Gastrocnemius medialis (tissue), 4 donors: Measurements from ENCODE around the gene STOML3. TPM values are rescaled to one million over a fixed set of nuclear protein-coding genes. Genes with fewer than 3 reads are reported as not detected.

Experiments
- ATAC-seq, 2 donors: fragments of 150-250 bp; one replicate each; pipeline ENCODE4 v1.9.1; 2016
- DNase-seq, 2 donors: peaks; one replicate each; pipeline ENCODE4 v3.0.0-alpha.2; 2019
- H3K27ac ChIP-seq, 4 donors: fragments of 200-600 bp; sonication (generic); 1 replicate in 1 of 4; 2 replicates in 3 of 4; pipeline ENCODE4 v1.5.1; 2016 to 2018; ENCODE audit warnings: mild to moderate bottlenecking in 2 of 4, moderate library complexity in 1 of 4
- H3K27me3 ChIP-seq, 3 donors: fragments of 200-600 bp; sonication (generic) in 2 of 3; 1 replicate in 1 of 3; 2 replicates in 2 of 3; pipeline versions ENCODE4 v1.5.1 to v1.6.0; 2016 to 2019; ENCODE audit warnings: mild to moderate bottlenecking in 1 of 3, moderate library complexity in 1 of 3
- H3K36me3 ChIP-seq, 2 donors: fragments of 200-600 bp; sonication (generic) in 1 of 2; one replicate each; pipeline ENCODE4 v1.5.1; 2017 to 2018
- H3K4me1 ChIP-seq, 2 donors: fragments of 200-600 bp; sonication (generic) in 1 of 2; one replicate each; pipeline ENCODE4 v1.5.1; 2016 to 2017; ENCODE audit warnings: mild to moderate bottlenecking in 2 of 2
- H3K4me3 ChIP-seq, 4 donors: fragments of 200-600 bp; sonication (generic) in 3 of 4; 1 replicate in 1 of 4; 2 replicates in 3 of 4; pipeline ENCODE4 v1.5.1; 2016 to 2019; ENCODE audit warnings: mild to moderate bottlenecking in 2 of 4
- H3K9me3 ChIP-seq, 3 donors: fragments of 200-600 bp; sonication (generic) in 2 of 3; 1 replicate in 1 of 3; 2 replicates in 2 of 3; pipeline ENCODE4 v1.5.1; 2016 to 2019
- CTCF ChIP-seq, 5 experiments: fragments of 450-650 bp in 3 of 5; fragments of 200-600 bp in 2 of 5; sonication (generic) in 2 of 5; IDR thresholded peaks in 4 of 5; conservative IDR thresholded peaks in 1 of 5; 1 replicate in 4 of 5; 2 replicates in 1 of 5; pipeline ENCODE4 v1.5.1; 2016 to 2019; ENCODE audit warnings: antibody characterized with exemption in 5 of 5, mild to moderate bottlenecking in 3 of 5, moderate library complexity in 3 of 5
- POLR2A ChIP-seq, 2 donors: fragments of 450-650 bp; IDR thresholded peaks; one replicate each; pipeline ENCODE4 v1.6.1; 2017; ENCODE audit warnings: antibody characterized with exemption in 2 of 2, mild to moderate bottlenecking in 2 of 2, moderate library complexity in 2 of 2
- in situ Hi-C, 4 donors: fragments of 200-750 bp; cut with MboI; loops; one replicate each; pipeline versions ENCODE4 v1.15.0 to v1.8.0; 2017; ENCODE audit warnings: low sequenced_read_pairs in 4 of 4
- intact Hi-C: fragments of 100-400 bp; cut with DNase I; formaldehyde crosslinking; loops from one replicate; pipeline ENCODE4 v1.15.1; 2023; ENCODE audit warnings: low total_unique reads
- total RNA-seq, 4 donors: library from RNA; depleted of rRNA; stranded (reverse); fragments of >200 nt; gene quantifications; one replicate each; pipeline versions ENCODE4 v1.1.0 to v1.2.3, GENCODE V29; 2016

The STOML3 gene
- total RNA-seq, 4 donors from 2014 or later, result not detected

GRCh38 chr13:39034085-39034484 is 43.5 kb upstream of the STOML3 start:
- no peaks in the 10 kb centered on the region for H3K27me3 ChIP-seq
- no peak for DNase-seq
- ATAC-seq, result no peak
- TF ChIP-seq POLR2A (IDR thresholded peaks at IDR 0.05) (no peak), CTCF (IDR thresholded peaks at IDR 0.05 in 4 of 5, conservative IDR thresholded peaks at IDR 0.05 in 1 of 5) (no peak)
- H3K4me1 ChIP-seq, result peaks cover 32 to 46% of the 10 kb centered on the region in 2 donors
- in situ Hi-C loops (loop anchor here in 1 of 4 donors (25.0 kb wide), 1 partner anchor 578 kb away; the partner anchor contains the start of gene LHFPL6), intact Hi-C loops (loop anchor here (10.0 kb wide), 1 partner anchor 339 kb away; no protein-coding TSS in a partner anchor)
- no peak overlapping the region for H3K4me3 ChIP-seq
- H3K27ac ChIP-seq, result no peak overlapping the region
- no peaks in the 10 kb centered on the region for H3K36me3 ChIP-seq
- no peaks in the 10 kb centered on the region for H3K9me3 ChIP-seq

GRCh38 chr13:39032150-39032549 is 41.5 kb upstream of the STOML3 start:
- TF ChIP-seq CTCF (IDR thresholded peaks at IDR 0.05 in 4 of 5, conservative IDR thresholded peaks at IDR 0.05 in 1 of 5) (no peak), POLR2A (IDR thresholded peaks at IDR 0.05) (no peak)
- Histone ChIP-seq H3K27ac (no peak overlapping the region), H3K36me3 (peaks cover 0 to 16% of the 10 kb centered on the region in 2 donors), H3K4me1 (peaks cover 30 to 38% of the 10 kb centered on the region in 2 donors), H3K4me3 (no peak overlapping the region), H3K9me3 (no peaks in the 10 kb centered on the region), H3K27me3 (no peaks in the 10 kb centered on the region)
- DNase-seq (no peak), ATAC-seq (no peak)
- intact Hi-C loops (loop anchor here (10.0 kb wide), 1 partner anchor 337 kb away; no protein-coding TSS in a partner anchor), in situ Hi-C loops (loop anchor here in 1 of 4 donors (25.0 kb wide), 1 partner anchor 580 kb away; the partner anchor contains the start of gene LHFPL6)

- intact Hi-C loops, result no loop called here
- Histone ChIP-seq H3K27ac (peak overlapping the region in 1 of 4 donors; percentile 14), H3K36me3 (peaks cover 0 to 78% of the 10 kb centered on the region in 2 donors), H3K4me3 (no peak overlapping the region), H3K4me1 (no peaks in the 10 kb centered on the region), H3K9me3 (no peaks in the 10 kb centered on the region), H3K27me3 (no peaks in the 10 kb centered on the region)
- in situ Hi-C loops, result loop anchor here in 1 of 4 donors (25.0 kb wide), 1 partner anchor 587 kb away; the partner anchor contains the start of gene LHFPL6
- TF ChIP-seq POLR2A (IDR thresholded peaks at IDR 0.05) (no peak), CTCF (IDR thresholded peaks at IDR 0.05 in 4 of 5, conservative IDR thresholded peaks at IDR 0.05 in 1 of 5) (no peak)
- ATAC-seq, result peak in 1 of 2 donors; percentile 73
- DNase-seq, result peak in 1 of 2 donors; percentile 16
These were observed 34.8 kb upstream of the STOML3 start for GRCh38 chr13:39025433-39025839.

GRCh38 chr13:39023761-39024160 is 33.1 kb upstream of the STOML3 start:
- TF ChIP-seq POLR2A (IDR thresholded peaks at IDR 0.05) (no peak), CTCF (IDR thresholded peaks at IDR 0.05 in 4 of 5, conservative IDR thresholded peaks at IDR 0.05 in 1 of 5) (no peak)
- peaks cover 0 to 77% of the 10 kb centered on the region in 2 donors for H3K36me3 ChIP-seq
- in situ Hi-C loops, result no loop called here

More at GRCh38 chr13:39023761-39024160, 33.1 kb upstream of the STOML3 start:
- ATAC-seq, result no peak
- DNase-seq, result no peak
- Histone ChIP-seq H3K27ac (no peak overlapping the region), H3K4me3 (no peak overlapping the region), H3K9me3 (no peaks in the 10 kb centered on the region), H3K4me1 (no peaks in the 10 kb centered on the region), H3K27me3 (no peaks in the 10 kb centered on the region)
- intact Hi-C loops, result no loop called here
